ENCODE results near the gene APOO.

DNA sequence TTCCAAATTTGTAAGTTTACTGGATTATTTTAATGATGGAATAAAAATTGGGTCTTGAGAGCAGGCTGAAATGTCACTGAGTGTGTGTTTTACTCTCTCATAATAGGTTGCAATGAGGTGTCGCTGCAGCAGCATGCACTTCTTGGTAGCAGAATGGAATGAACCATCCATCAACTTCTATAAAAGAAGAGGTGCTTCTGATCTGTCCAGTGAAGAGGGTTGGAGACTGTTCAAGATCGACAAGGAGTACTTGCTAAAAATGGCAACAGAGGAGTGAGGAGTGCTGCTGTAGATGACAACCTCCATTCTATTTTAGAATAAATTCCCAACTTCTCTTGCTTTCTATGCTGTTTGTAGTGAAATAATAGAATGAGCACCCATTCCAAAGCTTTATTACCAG lies 122.2 kb downstream of the APOO start:
- TF ChIP-seq, protein P1, sequence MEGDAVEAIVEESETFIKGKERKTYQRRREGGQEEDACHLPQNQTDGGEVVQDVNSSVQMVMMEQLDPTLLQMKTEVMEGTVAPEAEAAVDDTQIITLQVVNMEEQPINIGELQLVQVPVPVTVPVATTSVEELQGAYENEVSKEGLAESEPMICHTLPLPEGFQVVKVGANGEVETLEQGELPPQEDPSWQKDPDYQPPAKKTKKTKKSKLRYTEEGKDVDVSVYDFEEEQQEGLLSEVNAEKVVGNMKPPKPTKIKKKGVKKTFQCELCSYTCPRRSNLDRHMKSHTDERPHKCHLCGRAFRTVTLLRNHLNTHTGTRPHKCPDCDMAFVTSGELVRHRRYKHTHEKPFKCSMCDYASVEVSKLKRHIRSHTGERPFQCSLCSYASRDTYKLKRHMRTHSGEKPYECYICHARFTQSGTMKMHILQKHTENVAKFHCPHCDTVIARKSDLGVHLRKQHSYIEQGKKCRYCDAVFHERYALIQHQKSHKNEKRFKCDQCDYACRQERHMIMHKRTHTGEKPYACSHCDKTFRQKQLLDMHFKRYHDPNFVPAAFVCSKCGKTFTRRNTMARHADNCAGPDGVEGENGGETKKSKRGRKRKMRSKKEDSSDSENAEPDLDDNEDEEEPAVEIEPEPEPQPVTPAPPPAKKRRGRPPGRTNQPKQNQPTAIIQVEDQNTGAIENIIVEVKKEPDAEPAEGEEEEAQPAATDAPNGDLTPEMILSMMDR (IDR thresholded peaks at IDR 0.05; ENCODE audit: low read length): no peak
- no peak for TF ChIP-seq EZH2 (IDR thresholded peaks at IDR 0.05; ENCODE audit: borderline replicate concordance, low read length)

Measured in OCI-LY1 (cell line).